Bone marrow (tissue), 2 donors: Measurements from ENCODE around the gene CDH4.

ENCODE experiments used
- DNase-seq, 2 donors: peaks; one replicate each; lab custom pipeline; 2025; lab: John Stamatoyannopoulos, UW

The CDH4 gene

DNA sequence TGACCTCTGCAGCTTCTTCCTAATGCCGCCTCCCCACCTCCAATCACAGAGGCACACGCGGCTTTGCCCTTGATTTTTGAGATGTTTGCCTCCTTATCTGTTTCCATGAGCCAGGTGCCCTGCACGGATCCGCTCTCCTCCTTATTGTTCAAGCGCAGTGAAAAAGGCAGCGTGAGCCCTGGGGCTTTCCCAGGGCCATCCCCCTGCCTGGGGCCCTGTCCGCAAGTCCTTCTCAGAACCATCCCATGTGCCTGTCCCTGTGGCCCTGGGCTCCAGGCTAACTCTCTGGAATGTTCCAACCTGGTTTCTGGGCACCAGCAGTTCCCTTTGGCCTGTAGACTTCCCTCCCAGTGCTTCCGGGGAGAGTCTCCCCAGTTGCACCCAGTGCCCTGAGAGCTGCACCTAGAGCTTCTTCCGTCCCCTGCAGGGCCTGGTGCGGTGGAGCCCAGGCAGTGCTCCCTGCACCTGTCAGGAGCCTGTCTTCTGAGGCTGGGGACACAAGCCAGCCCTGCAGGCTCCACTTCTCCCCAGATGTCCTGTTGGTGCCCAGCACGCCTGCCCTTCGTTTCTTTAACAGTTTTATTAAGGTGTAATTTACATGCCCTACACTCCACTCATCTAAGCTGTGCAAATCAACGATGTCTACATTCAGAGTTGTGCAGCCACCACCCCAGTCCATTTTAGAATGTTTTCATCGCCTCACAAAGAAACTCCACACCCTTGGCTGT lies 330.3 kb downstream of the CDH4 start:
- no peak for DNase-seq

DNA sequence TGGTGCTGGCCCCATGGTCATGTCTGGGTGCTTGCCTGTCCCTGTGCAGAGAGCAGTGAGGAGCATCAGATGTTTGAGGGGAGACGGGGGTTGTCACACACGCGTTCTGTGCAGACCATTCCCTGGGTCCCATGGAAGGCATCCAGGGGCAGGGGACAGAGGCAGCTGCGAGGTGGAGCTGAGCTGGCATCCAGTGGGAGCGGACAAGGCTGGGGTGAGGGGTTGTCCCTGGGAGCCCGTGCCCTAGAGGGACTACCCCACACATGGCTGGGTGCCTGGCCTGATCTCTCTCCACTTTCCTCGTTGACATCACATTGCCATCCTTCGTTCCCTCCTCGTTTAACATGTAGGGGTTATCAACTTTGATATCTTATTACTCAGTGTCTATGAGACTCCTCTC lies 331.3 kb downstream of the CDH4 start:
- no peak for DNase-seq

GRCh38 chr20:61584851-61585250 lies 332.8 kb downstream of the CDH4 start:
- DNase-seq: no peak

DNA sequence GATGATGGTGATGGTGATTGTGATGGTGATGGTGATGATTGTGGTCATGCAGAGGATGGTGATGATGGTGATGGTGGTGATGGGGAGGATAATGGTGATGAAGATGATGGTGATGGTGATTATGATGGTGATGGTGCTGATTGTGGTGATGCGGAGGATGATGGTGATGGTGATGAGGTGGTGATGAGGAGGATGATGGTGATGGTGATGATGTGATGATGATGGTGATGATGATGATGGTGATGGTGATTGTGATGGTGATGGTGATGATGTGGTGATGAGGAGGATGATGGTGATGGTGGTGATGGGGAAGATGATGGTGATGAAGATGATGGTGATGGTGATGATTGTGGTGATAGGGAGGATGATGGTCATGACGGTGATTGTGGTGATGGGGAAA lies 333.7 kb downstream of the CDH4 start:
- DNase-seq: no peak

DNA sequence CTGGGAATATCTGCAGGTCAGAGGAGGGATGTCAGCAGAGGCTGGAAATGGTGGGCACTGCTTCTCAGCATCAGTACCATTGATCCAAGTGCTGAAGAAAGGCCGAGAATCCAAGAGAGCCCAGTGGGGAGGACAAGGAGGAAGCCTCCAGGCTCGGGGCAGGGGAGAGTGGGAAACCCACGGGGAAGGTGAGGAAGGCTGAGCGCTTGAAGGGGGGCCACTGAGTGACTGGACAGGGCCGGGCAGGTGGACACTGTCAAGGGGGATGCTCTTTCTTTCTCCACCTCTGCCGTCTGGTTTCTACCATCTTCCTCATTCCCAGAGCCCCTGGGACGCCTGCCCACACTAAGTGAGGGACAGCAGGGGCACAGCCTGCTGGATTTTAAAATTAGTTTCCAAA lies 335.0 kb downstream of the CDH4 start:
- no peak for DNase-seq

DNA sequence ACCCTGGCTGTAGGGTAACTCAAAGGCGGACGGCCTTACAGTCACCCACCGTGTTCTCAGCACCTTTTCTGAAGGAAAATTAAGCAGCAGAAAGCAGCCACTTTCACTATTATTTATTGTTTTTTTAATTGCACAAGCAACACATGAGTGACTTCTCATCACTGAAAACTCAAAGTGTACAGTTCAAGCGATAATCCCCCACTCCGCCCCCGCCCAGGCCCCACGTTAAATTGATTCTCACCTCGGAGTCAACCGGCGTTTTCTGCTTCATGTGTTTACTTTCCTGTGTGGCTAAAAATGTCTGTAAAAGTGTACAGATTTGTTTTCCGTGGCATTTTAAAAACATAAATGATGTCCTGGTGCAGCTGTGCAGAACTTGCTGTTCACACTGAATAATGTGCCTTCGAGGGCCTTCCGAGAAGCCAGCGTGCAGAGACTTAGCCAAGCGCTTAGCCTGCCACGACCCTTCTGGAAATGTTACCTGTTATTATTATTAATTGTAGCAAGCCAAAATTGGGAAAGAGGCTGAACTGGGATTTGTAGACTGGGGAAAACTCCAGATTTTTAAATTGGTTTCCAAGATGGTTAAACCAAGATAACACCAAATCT lies 335.7 kb downstream of the CDH4 start:
- no peak for DNase-seq

DNA sequence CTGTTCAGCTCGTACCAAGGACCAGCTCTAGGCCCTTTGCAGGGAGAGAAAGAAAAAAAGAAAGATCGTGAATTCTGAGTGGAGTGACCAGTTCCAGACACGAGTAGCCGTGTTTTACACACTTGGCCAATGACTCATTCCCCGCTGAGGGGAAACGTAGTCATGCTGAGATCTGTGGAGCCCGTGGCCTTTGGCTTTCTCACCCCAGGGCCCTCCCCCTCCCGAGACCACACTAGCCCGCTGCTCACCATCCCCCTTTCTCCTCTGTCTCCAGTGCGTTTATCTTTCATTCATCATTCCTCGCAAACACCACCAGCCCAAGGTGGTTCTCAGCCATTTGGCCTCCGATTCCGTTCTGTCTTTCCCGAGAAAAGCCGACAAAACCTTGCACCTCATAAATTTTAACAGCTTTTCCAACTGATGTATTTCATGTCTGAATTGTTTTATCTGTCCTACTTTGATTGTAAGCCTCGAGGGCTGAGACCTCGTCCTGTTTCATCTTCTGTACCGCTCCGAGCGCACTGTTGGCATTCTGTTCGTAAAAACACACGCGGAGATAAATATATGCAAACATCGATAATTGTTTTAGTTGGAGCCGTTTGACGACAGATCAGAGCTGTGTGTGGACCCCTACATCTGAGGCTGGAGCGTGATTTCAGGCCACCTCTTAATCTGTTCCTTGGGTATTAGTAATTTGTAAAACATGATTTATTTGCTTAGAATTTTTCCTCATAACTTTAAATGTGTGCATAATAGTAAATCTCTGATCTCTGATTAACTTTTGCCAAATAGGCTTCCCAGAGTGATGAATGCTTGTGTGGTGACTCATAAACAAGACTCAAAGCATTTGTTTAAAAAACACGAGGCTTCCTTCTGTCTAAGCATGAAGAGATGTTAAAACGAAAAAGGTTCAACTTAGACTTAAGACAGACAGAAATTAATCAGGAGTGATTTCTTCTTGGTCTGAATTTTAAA lies 336.6 kb downstream of the CDH4 start:
- no peak for DNase-seq

DNA sequence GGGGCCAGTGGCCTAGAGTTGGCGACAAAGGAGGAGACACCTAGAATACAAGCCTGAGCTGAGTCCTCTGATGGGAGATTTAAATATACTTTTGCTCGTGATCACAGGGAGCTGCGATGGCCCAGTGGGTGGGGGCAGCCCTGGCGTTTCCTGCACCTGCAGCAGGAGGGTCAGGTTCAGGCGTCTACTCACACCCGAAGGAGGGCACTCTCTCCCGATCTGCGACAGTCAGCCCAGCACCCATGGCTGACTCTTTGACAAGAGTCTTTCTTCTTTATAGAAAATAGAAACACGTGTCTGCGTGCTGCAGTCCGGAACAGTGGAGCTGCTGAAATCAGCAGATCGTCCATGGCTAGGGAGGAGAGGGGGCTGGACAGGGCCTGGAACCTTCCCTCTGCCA lies 338.2 kb downstream of the CDH4 start:
- no peak for DNase-seq

- no peak for DNase-seq
These were observed 341.5 kb downstream of the CDH4 start for GRCh38 chr20:61593516-61593915.

GRCh38 chr20:61594198-61594597 lies 342.1 kb downstream of the CDH4 start:
- no peak for DNase-seq

GRCh38 chr20:61595216-61595615 lies 343.2 kb downstream of the CDH4 start:
- no peak for DNase-seq

DNA sequence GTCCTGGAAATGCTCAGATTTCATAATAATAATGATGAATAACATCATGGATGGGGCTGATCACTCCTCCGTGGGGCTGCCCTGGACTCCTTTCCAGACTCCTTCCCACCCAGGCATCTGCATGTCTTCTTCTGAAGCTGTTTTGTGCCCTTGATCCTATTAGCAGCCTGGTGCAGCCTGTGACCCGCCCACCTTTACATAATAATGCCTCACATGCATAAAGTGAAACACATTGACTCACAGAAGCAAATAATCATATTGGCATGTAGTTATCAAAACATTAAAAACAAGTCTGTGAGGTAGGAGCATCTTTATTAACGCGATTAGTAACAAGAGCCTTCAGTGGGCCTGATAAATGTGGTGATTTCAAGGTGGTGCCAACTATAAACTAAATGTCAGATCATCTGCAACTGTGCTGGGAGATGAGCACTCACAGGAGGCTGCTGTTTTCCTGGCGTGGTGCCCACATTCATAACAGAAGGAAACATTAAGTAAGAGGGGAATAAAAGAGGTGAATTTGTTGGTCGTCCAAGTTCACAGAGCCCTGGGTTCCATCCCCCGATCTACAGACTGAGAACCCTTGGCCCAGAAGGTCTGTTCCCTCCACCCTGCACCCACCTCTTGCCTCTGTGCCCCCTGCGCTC lies 344.7 kb downstream of the CDH4 start:
- no peak for DNase-seq

DNA sequence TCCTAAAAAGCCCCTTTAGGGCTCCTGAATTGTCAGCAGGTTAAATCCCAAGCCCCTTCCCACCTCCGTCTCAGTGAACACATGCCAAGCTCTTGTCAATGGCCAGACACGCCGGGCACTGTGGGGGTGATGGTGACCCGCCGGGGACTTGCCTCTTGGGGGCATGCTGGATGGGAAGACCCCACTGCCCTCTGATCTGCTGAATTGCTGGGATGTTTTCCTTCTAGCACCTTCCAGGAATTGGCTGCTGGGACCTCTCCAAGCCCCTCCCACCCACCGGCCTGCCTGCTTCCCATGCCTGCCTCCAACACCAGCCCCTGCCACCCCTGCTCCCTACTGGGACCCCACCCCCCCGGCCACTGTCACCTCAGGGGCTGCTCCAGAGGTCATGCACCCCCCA lies 345.9 kb downstream of the CDH4 start:
- no peak for DNase-seq

DNA sequence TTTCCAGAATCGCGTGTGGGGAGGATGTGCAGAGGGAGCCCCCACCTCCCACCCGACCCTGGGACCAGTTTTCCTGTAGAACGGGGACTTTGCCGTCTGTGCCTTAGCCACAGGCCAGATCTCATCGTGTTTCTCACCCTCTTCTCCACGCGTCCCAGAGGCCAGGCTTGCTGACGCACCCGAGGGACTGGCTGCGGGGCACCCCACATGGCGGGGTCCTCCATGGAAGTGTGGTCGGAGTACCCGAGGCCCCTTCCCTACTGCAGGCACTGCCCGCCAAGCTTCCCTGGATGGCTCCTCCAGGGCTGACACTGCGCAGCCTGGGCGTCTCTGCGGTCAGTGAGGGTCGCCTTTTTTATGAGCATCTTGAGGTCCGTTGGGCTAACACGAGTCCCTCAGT lies 346.5 kb downstream of the CDH4 start:
- no peak for DNase-seq

DNA sequence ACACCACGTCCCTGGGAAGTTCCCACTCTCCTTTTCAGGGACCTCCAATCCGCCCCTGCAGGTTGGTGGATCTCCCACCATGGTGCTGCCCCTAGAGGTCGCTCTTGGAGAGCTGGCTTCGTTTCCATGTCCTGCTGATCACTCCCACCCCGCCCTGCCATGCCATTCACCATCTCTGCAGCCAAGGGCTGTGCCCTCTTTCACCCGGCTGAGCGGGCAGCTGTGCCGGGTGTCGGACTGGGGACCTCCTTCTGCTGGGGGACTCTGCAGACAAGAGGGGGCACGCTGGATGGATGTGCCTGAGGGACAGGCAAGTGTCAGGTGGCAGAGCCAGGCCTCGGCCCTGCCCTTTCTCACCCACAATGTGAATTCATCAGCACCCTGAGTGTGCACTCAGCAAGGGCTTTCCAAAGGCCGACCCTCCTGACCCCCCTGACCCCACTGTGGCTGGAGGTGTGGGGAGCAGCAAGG lies 347.0 kb downstream of the CDH4 start:
- no peak for DNase-seq

DNA sequence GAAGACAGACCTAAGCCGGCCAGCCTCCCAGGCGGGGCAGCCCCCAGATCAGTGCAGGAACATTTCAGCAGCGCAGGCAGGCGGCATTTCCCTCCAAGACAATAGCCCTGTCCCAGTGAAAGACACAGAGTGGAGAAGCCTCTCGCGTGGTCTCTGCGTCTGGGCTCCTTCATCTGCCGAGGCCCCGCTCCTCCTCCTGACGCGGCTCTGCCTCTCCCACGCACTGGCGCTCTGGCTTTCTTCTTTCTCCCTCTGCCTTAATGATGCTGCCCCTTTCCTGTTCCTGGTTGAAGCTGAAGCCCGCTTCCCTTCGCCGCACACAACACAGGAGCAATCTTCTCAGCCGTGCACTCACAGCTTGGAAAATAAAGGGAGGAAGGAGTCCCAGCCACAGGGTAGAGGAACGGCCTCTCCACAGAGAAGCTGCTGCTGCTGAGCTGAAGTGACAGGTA lies 347.5 kb downstream of the CDH4 start:
- no peak for DNase-seq

GRCh38 chr20:61600016-61600415 lies 348.0 kb downstream of the CDH4 start:
- no peak for DNase-seq

DNA sequence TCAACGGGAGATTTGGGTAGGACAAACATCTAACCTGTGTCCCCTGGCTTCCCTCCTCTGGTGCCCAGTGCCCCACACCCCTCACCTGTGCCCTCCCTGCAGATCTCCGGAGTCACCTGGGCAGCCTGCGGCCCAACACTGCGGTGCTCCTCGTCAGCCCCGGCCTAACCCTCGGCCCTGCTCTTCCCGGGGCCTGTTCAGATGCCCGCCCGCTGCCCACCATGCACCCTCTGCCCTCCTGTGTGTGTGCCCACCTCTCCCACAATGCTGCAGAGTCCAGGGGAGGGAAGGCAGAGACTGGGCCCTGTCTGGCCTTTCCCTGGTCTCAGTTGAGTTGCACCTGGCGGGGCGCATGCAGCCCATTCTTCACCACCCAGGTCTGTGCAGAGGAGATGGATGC lies 349.3 kb downstream of the CDH4 start:
- DNase-seq: no peak

DNA sequence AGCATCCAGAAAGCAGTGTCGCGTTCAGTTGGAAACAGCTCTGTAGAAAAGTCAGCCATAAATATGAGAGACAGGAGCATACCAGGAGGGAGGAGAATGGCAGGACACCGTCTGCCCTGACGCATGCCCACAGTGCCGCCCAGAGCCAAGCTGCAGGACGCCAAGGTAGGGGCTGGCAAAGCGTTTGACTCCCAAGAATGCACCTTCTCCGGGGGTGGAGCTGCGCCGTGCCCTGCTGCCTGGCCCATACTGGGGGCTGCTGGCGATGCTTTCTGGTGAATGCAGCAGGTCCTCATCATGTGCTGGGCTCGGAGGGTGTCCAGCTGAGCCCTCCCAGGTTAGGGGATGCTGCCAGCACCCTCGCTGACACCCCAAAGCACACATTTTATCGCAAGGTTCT lies 349.8 kb downstream of the CDH4 start:
- no peak for DNase-seq

- no peak for DNase-seq
These were observed 351.7 kb downstream of the CDH4 start for GRCh38 chr20:61603715-61604114.

DNA sequence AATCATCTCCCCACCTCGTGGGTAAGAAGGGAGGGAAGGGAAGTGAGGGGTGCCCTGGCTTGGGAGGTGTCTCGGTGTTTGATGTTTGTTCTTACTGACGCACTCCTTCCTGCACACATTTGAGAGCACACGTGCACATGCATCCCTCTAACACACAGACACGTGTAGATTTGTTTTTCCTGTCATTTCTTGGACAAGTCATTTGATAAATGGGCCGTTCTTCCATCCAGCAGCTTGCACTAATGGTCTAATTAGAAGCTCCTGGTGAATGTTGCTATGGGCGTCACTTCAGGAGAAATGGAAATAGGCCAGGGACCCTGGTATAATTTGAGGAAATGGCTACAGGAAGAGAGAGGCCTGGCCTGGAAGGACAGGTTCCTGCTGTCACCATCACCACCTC lies 352.5 kb downstream of the CDH4 start:
- DNase-seq: no peak

GRCh38 chr20:61605283-61605682 lies 353.2 kb downstream of the CDH4 start:
- DNase-seq: no peak
